ENCODE measurements around the gene GGA2. TPM values are rescaled to one million over a fixed set of nuclear protein-coding genes. Genes with fewer than 3 reads are reported as not detected.
"Not testable (repeated sequence)": the region's sequence is repeated elsewhere in the genome, so short reads cannot be mapped to it uniquely, and the experiment has no call there.

Gene GGA2
- total RNA-seq, 1 experiment from 2014 or later, result 8.8 TPM

- DNase-seq (ENCODE audit: low read depth), result no peak
Observed at GRCh38 chr16:23478566-23478965, 31.7 kb downstream of the GGA2 start.

- no peak for DNase-seq (ENCODE audit: low read depth)
Observed at GRCh38 chr16:23476289-23476688, 34.0 kb downstream of the GGA2 start.

- DNase-seq (ENCODE audit: low read depth), result peak; percentile 56
Observed at GRCh38 chr16:23469814-23470213, 40.5 kb downstream of the GGA2 start.

GRCh38 chr16:23466162-23466885, 44.0 kb downstream of the GGA2 start:
- peak; percentile 76 for DNase-seq (ENCODE audit: low read depth)

- no peak for DNase-seq (ENCODE audit: low read depth)
Observed at GRCh38 chr16:23465179-23465578, 45.1 kb downstream of the GGA2 start.

GRCh38 chr16:23464196-23464595, 46.1 kb downstream of the GGA2 start:
- DNase-seq (ENCODE audit: low read depth), result no peak

GRCh38 chr16:23462994-23463393, 47.3 kb downstream of the GGA2 start:
- DNase-seq (ENCODE audit: low read depth), result not testable (repeated sequence)

GRCh38 chr16:23453338-23454052, 56.8 kb downstream of the GGA2 start:
- no peak for DNase-seq (ENCODE audit: low read depth)

GRCh38 chr16:23452572-23453337, 57.5 kb downstream of the GGA2 start, which contains the start of gene COG7:
TSS of gene COG7 (minus strand) at chr16:23453189. CDS start at chr16:23452994, 195 bp downstream.
- DNase-seq (ENCODE audit: low read depth), result peak; percentile 83

- no peak for DNase-seq (ENCODE audit: low read depth)
Observed at GRCh38 chr16:23452221-23452571, 58.1 kb downstream of the GGA2 start.

GRCh38 chr16:23448392-23448791, 61.9 kb downstream of the GGA2 start:
- DNase-seq (ENCODE audit: low read depth), result no peak

GRCh38 chr16:23437542-23437941, 72.8 kb downstream of the GGA2 start:
- not testable (repeated sequence) for DNase-seq (ENCODE audit: low read depth)

- no peak for DNase-seq (ENCODE audit: low read depth)
Observed at GRCh38 chr16:23436951-23437350, 73.3 kb downstream of the GGA2 start.

GRCh38 chr16:23435500-23435899, 74.8 kb downstream of the GGA2 start:
- peak; percentile 33 for DNase-seq (ENCODE audit: low read depth)

GRCh38 chr16:23434380-23434779, 75.9 kb downstream of the GGA2 start:
- peak; percentile 53 for DNase-seq (ENCODE audit: low read depth)

GRCh38 chr16:23433261-23433920, 76.9 kb downstream of the GGA2 start:
- no peak for DNase-seq (ENCODE audit: low read depth)

- no peak for DNase-seq (ENCODE audit: low read depth)
Observed at GRCh38 chr16:23432176-23433128, 77.8 kb downstream of the GGA2 start.

- DNase-seq (ENCODE audit: low read depth), result no peak
Observed at GRCh38 chr16:23428351-23428750, 81.9 kb downstream of the GGA2 start.

GRCh38 chr16:23424292-23424958, 85.9 kb downstream of the GGA2 start:
- no peak for DNase-seq (ENCODE audit: low read depth)

GRCh38 chr16:23423496-23424049, 86.7 kb downstream of the GGA2 start:
- peak; percentile 93 for DNase-seq (ENCODE audit: low read depth)

Data from RPMI7951 (cell line).